KG1 (cell line): ENCODE measurements around the gene PHF23.
"Not testable (repeated sequence)": the region's sequence is repeated elsewhere in the genome, so short reads cannot be mapped to it uniquely, and the experiment has no call there.

Experiments
- DNase-seq: peaks from one replicate; lab custom pipeline; 2025; lab: John Stamatoyannopoulos, UW

PHF23 gene

GRCh38 chr17:7258731-7259554 is 19.7 kb upstream of the PHF23 start:
- DNase-seq, result no peak

- DNase-seq, result no peak
Observed at GRCh38 chr17:7256766-7257456, 17.7 kb upstream of the PHF23 start.

- no peak for DNase-seq
Observed at GRCh38 chr17:7254511-7254910, 15.3 kb upstream of the PHF23 start.

GRCh38 chr17:7253082-7253481 is 13.8 kb upstream of the PHF23 start:
- DNase-seq, result no peak

DNA sequence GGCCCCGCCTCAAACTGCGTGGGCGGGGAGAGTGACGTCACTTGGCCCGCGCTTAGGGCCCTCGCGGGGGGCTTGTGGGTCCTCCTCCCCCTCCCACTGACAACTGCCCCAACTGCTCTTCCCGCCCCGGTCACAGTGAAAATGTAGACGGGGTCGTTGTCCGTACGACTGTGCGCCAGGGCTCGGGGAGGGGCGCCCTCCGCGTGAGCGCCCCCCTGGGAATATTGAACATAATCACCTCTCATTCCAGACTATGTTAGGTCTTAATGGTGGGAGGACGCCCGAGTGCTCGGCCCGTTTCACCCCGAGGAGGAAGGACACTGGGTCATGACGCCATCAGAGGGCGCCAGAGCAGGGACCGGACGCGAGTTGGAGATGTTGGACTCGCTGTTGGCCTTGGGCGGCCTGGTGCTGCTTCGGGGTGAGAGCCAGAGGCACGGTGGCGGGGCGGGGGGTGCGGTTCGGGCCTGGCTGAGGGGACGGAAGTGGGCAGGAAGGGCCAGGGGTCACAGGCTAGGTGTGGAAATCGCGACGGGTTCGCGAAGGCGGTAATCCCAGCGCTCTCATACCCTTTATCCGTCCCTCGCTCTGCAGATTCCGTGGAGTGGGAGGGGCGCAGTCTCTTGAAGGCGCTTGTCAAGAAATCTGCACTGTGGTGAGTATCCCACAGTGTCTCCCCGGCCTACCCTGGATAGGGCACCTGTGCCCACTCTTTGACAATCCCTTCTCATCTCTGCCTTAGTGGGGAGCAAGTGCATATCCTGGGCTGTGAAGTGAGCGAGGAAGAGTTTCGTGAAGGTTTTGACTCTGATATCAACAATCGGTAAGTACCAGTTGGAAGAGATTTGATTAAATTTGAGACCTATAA is 13.2 kb upstream of the PHF23 start, which contains the start of gene ELP5:
Gene ELP5, plus strand, starts transcription at position 40 of the 868 bp plus-strand sequence. Its CDS starts 336 bp downstream, at position 376.
- peak; percentile 85 for DNase-seq

DNA sequence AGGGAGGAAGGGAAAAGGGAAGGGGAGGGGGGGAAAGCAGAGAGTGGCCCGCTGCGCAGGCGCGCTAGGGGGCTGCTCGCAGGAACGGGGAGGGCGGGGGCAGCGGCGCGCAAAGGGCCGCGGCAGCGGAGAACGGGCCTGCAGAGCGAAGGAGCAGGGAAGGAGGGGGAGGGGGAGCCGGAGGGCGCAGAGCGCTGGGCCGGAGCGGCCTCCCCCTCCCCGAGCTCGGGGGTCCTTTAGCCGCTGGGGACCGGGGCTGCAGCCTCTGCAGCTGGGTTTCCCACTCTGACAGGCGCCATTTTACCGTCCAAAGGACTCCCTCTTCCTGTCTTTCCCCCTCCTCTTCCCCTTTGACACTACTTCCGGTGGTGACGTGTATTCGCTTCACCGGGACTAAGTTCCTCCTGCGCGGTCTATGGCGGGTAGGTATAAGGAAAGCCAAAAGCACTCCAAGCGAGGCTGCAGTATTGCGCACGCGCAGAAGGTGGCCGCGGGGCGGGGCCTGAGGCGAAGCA is 12.5 kb upstream of the PHF23 start, which contains the start of gene CTDNEP1:
Gene CTDNEP1, minus strand, starts transcription at position 74 of the 515 bp plus-strand sequence. CDS start 438 bp downstream, outside the sequence.
- peak; percentile 85 for DNase-seq

DNA sequence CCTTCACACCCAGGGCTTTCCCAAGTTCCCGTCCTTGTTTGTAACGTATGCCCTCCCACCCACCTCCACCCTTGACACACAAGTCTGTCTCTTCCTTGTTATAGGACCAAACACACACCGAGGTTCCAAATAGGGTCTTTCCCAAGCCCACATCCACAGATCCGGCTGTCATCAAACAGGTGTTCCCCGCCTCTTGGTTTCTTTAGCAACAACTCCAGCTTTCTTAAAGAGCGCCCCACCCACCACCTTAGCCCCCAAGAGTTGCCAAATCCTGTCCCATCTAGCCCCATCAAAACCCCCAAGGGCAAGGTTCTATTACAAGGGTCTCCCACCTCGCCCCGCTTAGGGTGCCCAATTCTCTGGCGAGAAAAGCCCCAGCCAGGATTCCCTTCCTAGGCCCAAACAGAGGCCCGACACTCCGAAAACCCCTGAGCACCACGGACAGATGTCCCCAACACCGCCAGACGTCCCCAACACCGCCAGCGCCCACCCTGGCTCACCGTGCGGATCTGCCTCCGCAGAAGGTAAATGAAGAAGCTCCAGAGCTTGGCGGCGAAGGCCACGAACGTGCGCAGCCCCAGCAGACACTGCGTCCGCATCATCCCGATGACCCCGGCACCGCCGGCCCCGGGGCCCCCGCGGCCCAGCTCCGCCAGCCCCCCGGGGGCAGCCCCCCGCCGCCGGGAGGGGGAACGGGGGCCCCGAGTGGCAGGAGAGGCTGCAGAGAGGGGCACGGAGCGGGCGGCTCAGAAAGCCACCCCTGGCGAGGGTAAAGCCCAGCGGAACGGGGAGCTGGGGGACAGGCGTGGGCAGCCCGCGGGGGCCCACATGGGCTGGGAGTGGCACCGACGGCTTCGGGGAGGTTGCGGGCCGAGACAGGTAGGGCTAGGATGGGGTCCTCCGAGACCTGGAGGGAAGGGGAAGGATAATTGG is 11.7 kb upstream of the PHF23 start:
- no peak for DNase-seq

- DNase-seq, result no peak
Observed at GRCh38 chr17:7249830-7250229, 10.6 kb upstream of the PHF23 start.

- DNase-seq, result no peak
Observed at GRCh38 chr17:7249214-7249613, 10.0 kb upstream of the PHF23 start.

GRCh38 chr17:7248796-7249195 is 9.5 kb upstream of the PHF23 start:
- no peak for DNase-seq

DNA sequence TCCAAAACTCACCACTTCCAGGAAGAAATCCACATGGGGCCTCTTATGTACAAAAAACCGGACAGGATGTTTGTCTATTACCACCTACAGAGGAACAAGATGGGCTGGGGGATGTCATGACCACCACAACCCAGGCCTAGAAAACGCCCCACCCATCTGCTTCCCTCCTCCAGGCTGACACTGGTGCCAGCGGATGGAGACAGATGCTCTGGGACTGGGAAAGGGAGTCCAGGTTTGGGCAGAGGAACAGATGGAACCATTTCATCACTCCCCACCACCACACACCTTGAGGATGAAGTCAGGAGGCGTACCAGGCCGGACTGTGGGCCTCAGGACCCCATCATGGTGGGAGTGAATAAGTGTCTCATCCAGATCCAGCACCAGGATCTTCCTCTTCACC is 7.5 kb upstream of the PHF23 start:
- no peak for DNase-seq

GRCh38 chr17:7243838-7244237 is 4.6 kb upstream of the PHF23 start:
- not testable (repeated sequence) for DNase-seq

DNA sequence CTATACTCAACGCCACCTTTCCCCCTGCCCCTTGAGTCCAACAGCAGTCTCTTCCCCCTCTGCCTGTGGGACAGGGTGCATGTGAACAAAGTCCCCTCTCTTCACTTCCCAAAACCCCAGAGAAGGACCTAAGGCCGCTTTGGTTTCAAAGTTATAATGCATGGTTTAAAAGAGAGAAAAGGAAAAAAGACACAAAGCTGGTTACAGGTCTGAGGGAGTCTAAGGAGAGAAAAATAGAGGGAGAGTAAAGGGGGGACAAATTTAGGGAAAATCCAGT is 4.1 kb upstream of the PHF23 start:
- no peak for DNase-seq

- peak; percentile 63 for DNase-seq
Observed at GRCh38 chr17:7242717-7243452, 3.6 kb upstream of the PHF23 start.

GRCh38 chr17:7241783-7242716 is 2.8 kb upstream of the PHF23 start, which contains the start of gene GABARAP:
GABARAP (minus strand) TSS chr17:7242449; CDS start chr17:7242330, 119 bp downstream.
- DNase-seq, result peak; percentile 62

- DNase-seq, result no peak
Observed at GRCh38 chr17:7241090-7241733, 2.0 kb upstream of the PHF23 start.

DNA sequence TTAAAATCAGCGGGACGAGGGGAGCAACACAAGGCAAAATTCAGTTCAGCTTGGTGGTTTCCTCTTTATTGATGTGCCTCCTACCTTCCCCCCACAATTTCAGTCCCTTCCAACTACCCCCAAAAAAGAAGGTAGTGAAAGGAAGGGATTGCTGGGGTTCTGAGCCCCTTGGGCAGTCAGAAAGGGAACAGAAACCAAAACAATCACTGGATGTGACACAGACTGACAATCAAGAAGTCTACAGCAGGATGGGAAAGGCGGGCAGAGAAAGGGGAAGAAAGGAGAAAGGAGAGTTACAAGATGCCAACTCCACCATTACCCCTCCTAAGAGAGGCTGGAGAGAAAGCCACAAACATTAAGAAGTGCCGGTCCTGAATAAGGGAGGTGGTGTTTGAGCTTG is 1.1 kb upstream of the PHF23 start:
- no peak for DNase-seq

DNA sequence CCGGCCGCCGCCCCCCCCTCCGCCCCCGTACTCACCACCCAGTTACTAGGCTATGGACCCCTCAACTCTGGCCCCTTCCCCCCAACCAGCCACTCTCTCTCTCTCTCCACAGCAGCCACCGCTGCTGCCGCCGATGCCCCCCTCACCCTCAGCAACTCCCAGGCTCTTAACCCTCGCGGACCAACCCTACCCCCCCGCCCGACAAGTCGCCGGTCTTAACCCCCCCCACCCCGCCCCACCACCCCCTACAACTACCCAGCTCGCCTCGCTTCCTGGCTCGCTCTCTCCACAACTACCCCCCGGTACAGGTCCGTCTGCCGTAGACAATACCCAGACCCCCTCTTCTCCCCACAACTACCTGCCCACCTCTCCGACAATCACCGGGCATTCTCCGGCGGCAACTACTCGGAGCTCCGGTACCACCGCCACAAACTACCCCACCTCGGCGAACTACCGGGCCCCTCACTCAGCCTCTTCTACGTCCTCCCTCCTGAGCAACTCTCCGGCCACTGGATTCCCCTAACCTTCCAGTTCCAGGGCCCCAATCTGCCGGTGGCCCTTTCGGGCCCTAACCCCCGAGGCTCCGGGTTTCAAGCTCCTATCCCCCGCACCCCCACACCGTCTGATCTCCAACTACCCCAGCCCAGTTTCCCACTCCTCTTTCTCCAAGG is 702 bp downstream of the PHF23 start:
- no peak for DNase-seq
